Hepatocyte (in vitro differentiated cells): ENCODE measurements around the gene SERP2. TPM values are rescaled to one million over a fixed set of nuclear protein-coding genes. Genes with fewer than 3 reads are reported as not detected.
A peak's percentile ranks its signal among the peaks of the same experiment; 100 is the strongest.

Experiments
- DNase-seq: peaks from one replicate; pipeline ENCODE4 v3.0.0-alpha.2; 2016; ENCODE audit warnings: low spot score
- H2AFZ ChIP-seq: fragments of 200-600 bp; sonication (generic); 2 replicates; pipeline ENCODE4 v1.6.0; 2016; ENCODE audit warnings: antibody characterized with exemption, mild to moderate bottlenecking
- H3K27ac ChIP-seq: fragments of 200-600 bp; sonication (generic); 2 replicates; pipeline ENCODE4 v1.5.1; 2016; ENCODE audit warnings: mild to moderate bottlenecking
- H3K27me3 ChIP-seq: fragments of 200-600 bp; sonication (generic); 2 replicates; pipeline ENCODE4 v1.6.1; 2016
- H3K36me3 ChIP-seq: fragments of 200-600 bp; sonication (generic); replicated peaks from 2 replicates; pipeline ENCODE4 v1.5.1; 2016; ENCODE audit warnings: low read depth; ENCODE audit not compliant: insufficient read depth
- H3K4me1 ChIP-seq: fragments of 200-600 bp; sonication (generic); 2 replicates; pipeline ENCODE4 v1.5.1; 2016; ENCODE audit warnings: mild to moderate bottlenecking, moderate library complexity; ENCODE audit not compliant: insufficient read depth
- H3K4me2 ChIP-seq: fragments of 200-600 bp; sonication (generic); 2 replicates; pipeline ENCODE4 v1.6.0; 2016
- H3K4me3 ChIP-seq: fragments of 200-600 bp; sonication (generic); 2 replicates; pipeline ENCODE4 v1.5.1; 2016; ENCODE audit warnings: mild to moderate bottlenecking
- H3K79me2 ChIP-seq: fragments of 200-600 bp; sonication (generic); 2 replicates; pipeline ENCODE4 v1.6.0; 2017; ENCODE audit warnings: mild to moderate bottlenecking
- H3K9me2 ChIP-seq: fragments of 200-600 bp; sonication (generic); replicated peaks from 2 replicates; pipeline ENCODE4 v1.6.0; 2017; ENCODE audit warnings: mild to moderate bottlenecking; ENCODE audit not compliant: insufficient read depth
- H3K9me3 ChIP-seq: fragments of 200-600 bp; sonication (generic); 2 replicates; pipeline ENCODE4 v1.5.1; 2016; ENCODE audit warnings: low read depth, mild to moderate bottlenecking
- H4K20me1 ChIP-seq: fragments of 200-600 bp; sonication (generic); 2 replicates; pipeline ENCODE4 v1.6.0; 2016; ENCODE audit warnings: mild to moderate bottlenecking; ENCODE audit not compliant: insufficient read depth, poor library complexity, severe bottlenecking
- CTCF ChIP-seq: fragments of 200-600 bp; sonication (generic); IDR thresholded peaks from 2 replicates; pipeline ENCODE4 v1.5.1; 2016; ENCODE audit warnings: antibody characterized with exemption, mild to moderate bottlenecking; ENCODE audit not compliant: poor library complexity
- EZH2 ChIP-seq: fragments of 200-600 bp; sonication (generic); IDR thresholded peaks from 2 replicates; pipeline ENCODE4 v1.6.1; 2016; ENCODE audit warnings: antibody characterized with exemption, mild to moderate bottlenecking, borderline replicate concordance
- EZH2phosphoT487 ChIP-seq: fragments of 200-600 bp; sonication (generic); IDR thresholded peaks from one replicate; pipeline ENCODE4 v1.6.1; 2018; ENCODE audit warnings: antibody characterized with exemption, mild to moderate bottlenecking, low read depth, moderate library complexity; ENCODE audit not compliant: unreplicated experiment, severe bottlenecking
- WGBS: methylation state at CpG from one replicate; pipeline ENCODE4 v1.1.6; 2016; ENCODE audit warnings: low lambda C conversion rate; ENCODE audit errors: missing lambda C conversion rate; 5-methylcytosine and 5-hydroxymethylcytosine counted together
- polyA plus RNA-seq: library from polyadenylated mRNA; unstranded; fragments of >200 nt; fragmentation: Nextera tagmentation; extraction: Ambion mirVana; gene quantifications from 2 replicates; pipeline ENCODE4 v1.2.1, GENCODE V29; 2016
- total RNA-seq: library from RNA; depleted of rRNA; stranded (reverse); fragments of >200 nt; gene quantifications from 2 replicates; pipeline ENCODE4 v1.2.3, GENCODE V29; 2014

The SERP2 gene
- total and polyA plus RNA-seq, 2 experiments from 2014 or later: 1.8 to 7.7 TPM

- Histone ChIP-seq H3K27me3 (no peaks in the 10 kb centered on the region), H3K9me2 (no peaks in the 10 kb centered on the region), H3K4me3 (peak overlapping the region; percentile 94), H3K36me3 (no peaks in the 10 kb centered on the region), H2AFZ (no peak overlapping the region), H3K4me2 (peak overlapping the region; percentile 70), H3K27ac (peak overlapping the region; percentile 96), H3K9me3 (no peaks in the 10 kb centered on the region), H4K20me1 (peaks cover 17% of the 10 kb centered on the region), H3K79me2 (peaks cover 38% of the 10 kb centered on the region), H3K4me1 (peaks cover 26% of the 10 kb centered on the region)
- TF ChIP-seq EZH2phosphoT487 (no peak), EZH2 (no peak), CTCF (no peak)
- 1% methylated on average over 9 of the region's 9 CpGs for WGBS
- no peak for DNase-seq
Measured at GRCh38 chr13:44435919-44436510, 62.4 kb downstream of the SERP2 start.

GRCh38 chr13:44436589-44437337, 63.1 kb downstream of the SERP2 start:
- Histone ChIP-seq H3K27ac (peak overlapping the region; percentile 96), H3K27me3 (no peaks in the 10 kb centered on the region), H3K4me3 (peak overlapping the region; percentile 94), H4K20me1 (peaks cover 17% of the 10 kb centered on the region), H3K9me2 (no peaks in the 10 kb centered on the region), H3K4me2 (peak overlapping the region; percentile 72), H3K4me1 (peaks cover 21% of the 10 kb centered on the region), H3K9me3 (no peaks in the 10 kb centered on the region), H3K36me3 (no peaks in the 10 kb centered on the region), H2AFZ (no peak overlapping the region), H3K79me2 (peaks cover 46% of the 10 kb centered on the region)
- DNase-seq: peak; percentile 97
- 1% methylated on average over 38 of the region's 38 CpGs for WGBS
- no peak for TF ChIP-seq EZH2phosphoT487
- TF ChIP-seq EZH2: no peak
- no peak for TF ChIP-seq CTCF

GRCh38 chr13:44437356-44438233, 64.0 kb downstream of the SERP2 start:
- Histone ChIP-seq H3K9me3 (no peaks in the 10 kb centered on the region), H3K36me3 (no peaks in the 10 kb centered on the region), H3K27me3 (no peaks in the 10 kb centered on the region), H4K20me1 (peaks cover 17% of the 10 kb centered on the region), H3K4me1 (peaks cover 17% of the 10 kb centered on the region), H3K9me2 (no peaks in the 10 kb centered on the region), H3K4me2 (peak overlapping the region; percentile 72), H3K79me2 (peaks cover 52% of the 10 kb centered on the region), H3K27ac (peak overlapping the region; percentile 81), H3K4me3 (peak overlapping the region; percentile 30), H2AFZ (no peak overlapping the region)
- WGBS: 10% methylated on average over 5 of the region's 5 CpGs
- no peak for DNase-seq
- TF ChIP-seq EZH2 (no peak), CTCF (peak; percentile 65), EZH2phosphoT487 (no peak)
